ENCODE measurements around the gene SND1. TPM values are rescaled to one million over a fixed set of nuclear protein-coding genes. Genes with fewer than 3 reads are reported as not detected.

SND1 gene
- total RNA-seq, 4 donors from 2014 or later = 64.3 to 77.0 (median 70.4) TPM

GRCh38 chr7:127935847-127936376 lies 283.9 kb downstream of the SND1 start:
- Histone ChIP-seq H3K27me3 (no peaks in the 10 kb centered on the region), H3K36me3 (no peaks in the 10 kb centered on the region), H3K4me3 (no peak overlapping the region), H3K4me1 (peaks cover 0 to 5% (median 3%) of the 10 kb centered on the region in 4 donors), H3K27ac (no peak overlapping the region), H3K9me3 (no peaks in the 10 kb centered on the region)
- WGBS, 2 donors (ENCODE audit: low coverage in 1 of 2) = 88 to 100% methylated on average over 2 to 6 of the region's 6 CpGs
- in situ Hi-C loops (cut with MboI; ENCODE audit: low pct_ligation_motif_present in 1 of 4, low pct_unique_long_range_greater_than_20kb in 1 of 4, low sequenced_read_pairs in 3 of 4) (no loop called here), intact Hi-C loops (cut with DNase I; ENCODE audit: low total_unique reads) (no loop called here)
- no peak for DNase-seq
- no peak for TF ChIP-seq POLR2AphosphoS5 (IDR thresholded peaks at IDR 0.05)
- TF ChIP-seq POLR2A (IDR thresholded peaks at IDR 0.05) = no peak
- TF ChIP-seq EP300 (IDR thresholded peaks at IDR 0.05; ENCODE audit: low read depth) = no peak
- TF ChIP-seq CTCF (IDR thresholded peaks at IDR 0.05) = no peak

DNA sequence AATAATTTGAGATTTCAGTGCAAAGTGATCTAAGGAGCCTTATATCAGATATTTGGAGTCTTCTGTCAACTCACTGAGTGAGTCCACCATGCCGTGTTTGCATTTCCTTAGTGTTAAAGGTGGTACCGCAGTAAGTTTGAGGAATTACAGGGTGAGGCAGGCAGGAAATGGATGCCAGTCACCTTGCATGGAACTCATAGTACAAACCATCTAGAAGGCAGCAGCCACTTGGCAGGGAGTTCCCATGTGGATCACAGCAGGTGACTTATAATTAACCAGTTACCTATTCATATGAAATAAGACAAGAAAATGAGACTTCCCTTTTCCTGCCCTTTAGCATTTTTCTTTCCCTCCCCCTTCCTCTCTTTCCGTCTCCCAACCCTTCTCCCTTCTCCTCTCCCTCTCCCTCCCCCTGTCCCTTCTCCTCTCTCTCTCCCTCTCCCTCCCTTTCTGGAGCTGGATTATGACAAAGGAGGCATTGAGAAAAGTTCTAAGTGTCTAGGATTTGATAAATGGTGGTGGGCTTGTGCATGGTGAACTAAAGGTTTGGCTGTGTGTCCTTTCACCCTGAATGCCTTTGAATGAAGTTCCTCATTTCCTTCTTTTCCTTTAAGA lies 285.2 kb downstream of the SND1 start:
- WGBS, 2 donors (ENCODE audit: low coverage in 1 of 2) = 64 to 70% methylated on average over 1 to 3 of the region's 3 CpGs
- no peaks in the 10 kb centered on the region for H3K9me3 ChIP-seq
- H3K36me3 ChIP-seq = no peaks in the 10 kb centered on the region
- H3K4me1 ChIP-seq = peaks cover 0 to 3% (median 0%) of the 10 kb centered on the region in 4 donors
- intact Hi-C loops (cut with DNase I; ENCODE audit: low total_unique reads) (no loop called here), in situ Hi-C loops (cut with MboI; ENCODE audit: low pct_ligation_motif_present in 1 of 4, low pct_unique_long_range_greater_than_20kb in 1 of 4, low sequenced_read_pairs in 3 of 4) (no loop called here)
- H3K27ac ChIP-seq = no peak overlapping the region
- TF ChIP-seq CTCF (IDR thresholded peaks at IDR 0.05) = no peak
- TF ChIP-seq POLR2AphosphoS5 (IDR thresholded peaks at IDR 0.05) = no peak
- no peak for TF ChIP-seq EP300 (IDR thresholded peaks at IDR 0.05; ENCODE audit: low read depth)
- TF ChIP-seq POLR2A (IDR thresholded peaks at IDR 0.05) = no peak
- no peak overlapping the region for H3K4me3 ChIP-seq
- no peak for DNase-seq
- no peaks in the 10 kb centered on the region for H3K27me3 ChIP-seq

GRCh38 chr7:127938588-127938987 lies 286.6 kb downstream of the SND1 start:
- Histone ChIP-seq H3K4me3 (no peak overlapping the region), H3K36me3 (no peaks in the 10 kb centered on the region), H3K27me3 (no peaks in the 10 kb centered on the region), H3K9me3 (no peaks in the 10 kb centered on the region), H3K4me1 (peaks cover 0 to 3% (median 0%) of the 10 kb centered on the region in 4 donors), H3K27ac (no peak overlapping the region)
- WGBS, 2 donors (ENCODE audit: low coverage in 1 of 2) = 89 to 100% methylated on average over 2 of the region's 2 CpGs
- no peak for DNase-seq
- in situ Hi-C loops (cut with MboI; ENCODE audit: low pct_ligation_motif_present in 1 of 4, low pct_unique_long_range_greater_than_20kb in 1 of 4, low sequenced_read_pairs in 3 of 4) (no loop called here), intact Hi-C loops (cut with DNase I; ENCODE audit: low total_unique reads) (no loop called here)
- TF ChIP-seq CTCF (IDR thresholded peaks at IDR 0.05) = no peak
- no peak for TF ChIP-seq EP300 (IDR thresholded peaks at IDR 0.05; ENCODE audit: low read depth)
- no peak for TF ChIP-seq POLR2AphosphoS5 (IDR thresholded peaks at IDR 0.05)
- TF ChIP-seq POLR2A (IDR thresholded peaks at IDR 0.05) = no peak

- Histone ChIP-seq H3K4me1 (no peaks in the 10 kb centered on the region), H3K36me3 (no peaks in the 10 kb centered on the region), H3K9me3 (no peaks in the 10 kb centered on the region), H3K4me3 (no peak overlapping the region), H3K27ac (no peak overlapping the region), H3K27me3 (no peaks in the 10 kb centered on the region)
- no peak for DNase-seq
- in situ Hi-C loops (cut with MboI; ENCODE audit: low pct_ligation_motif_present in 1 of 4, low pct_unique_long_range_greater_than_20kb in 1 of 4, low sequenced_read_pairs in 3 of 4) (no loop called here), intact Hi-C loops (cut with DNase I; ENCODE audit: low total_unique reads) (no loop called here)
- TF ChIP-seq CTCF (IDR thresholded peaks at IDR 0.05) (no peak), POLR2A (IDR thresholded peaks at IDR 0.05) (no peak), EP300 (IDR thresholded peaks at IDR 0.05; ENCODE audit: low read depth) (no peak), POLR2AphosphoS5 (IDR thresholded peaks at IDR 0.05) (no peak)
- WGBS, 2 donors (ENCODE audit: low coverage in 1 of 2) = 78 to 84% methylated on average over 3 to 5 of the region's 5 CpGs
Observed at GRCh38 chr7:127940381-127941160, 288.6 kb downstream of the SND1 start.

All from transverse colon (tissue), 4 donors.